ENCODE results near the gene DEFB129. TPM values are rescaled to one million over a fixed set of nuclear protein-coding genes. Genes with fewer than 3 reads are reported as not detected.

Gene DEFB129
- total and polyA plus RNA-seq, 4 donors: not detected

DNA sequence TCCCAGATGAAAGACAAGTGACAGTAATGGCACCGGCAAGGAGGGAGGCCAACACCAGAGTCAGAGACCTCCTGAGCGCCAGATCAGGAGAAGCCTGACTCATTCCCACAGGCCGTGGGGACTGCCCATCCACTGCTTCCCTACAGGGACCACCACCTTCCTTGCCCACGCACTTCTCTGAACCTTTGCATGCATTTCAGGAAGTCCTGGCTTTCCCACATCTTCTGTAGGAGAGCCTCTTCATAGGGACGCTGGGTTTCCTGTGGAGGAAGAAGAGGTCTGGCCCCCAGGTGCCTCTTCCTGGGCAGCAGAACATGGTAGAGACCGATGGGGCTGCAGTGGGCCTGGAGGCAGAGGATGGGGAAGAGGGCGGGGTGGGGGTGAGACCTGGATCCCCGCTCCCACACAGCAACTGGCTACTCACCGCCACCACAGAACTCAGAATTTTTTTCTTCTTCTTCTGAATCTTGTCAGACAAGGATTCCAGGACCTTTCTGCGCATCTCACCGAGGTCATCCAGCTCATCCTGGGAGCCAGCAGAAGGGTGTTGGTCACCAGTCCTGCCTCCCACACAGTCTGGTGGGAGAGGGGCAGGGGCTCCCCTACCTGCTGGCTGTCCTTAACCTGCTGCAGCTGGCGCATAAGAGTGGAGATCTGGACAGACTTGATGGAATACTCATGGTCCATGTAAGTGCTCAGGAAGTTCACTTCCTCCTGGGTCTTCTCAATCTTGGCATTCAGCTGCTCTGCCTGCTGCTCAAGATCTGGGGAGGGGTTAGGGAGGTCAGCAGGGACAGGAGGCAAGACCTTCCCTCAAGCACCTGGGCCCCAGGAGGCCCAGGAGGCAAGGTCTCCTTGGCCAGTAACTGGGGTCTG, 49.8 kb downstream of the DEFB129 start:
- Histone ChIP-seq H3K9me3 (ENCODE audit: control insufficient read depth in 4 of 4, low read length in 3 of 4) (no peaks in the 10 kb centered on the region), H3K4me3 (ENCODE audit: low read depth in 1 of 3, low read length in 3 of 3) (no peak overlapping the region), H3K27ac (ENCODE audit: low read depth in 1 of 2, low read length in 2 of 2) (no peak overlapping the region), H3K4me1 (ENCODE audit: control insufficient read depth in 4 of 4, insufficient read depth in 4 of 4, low read length in 3 of 4) (no peaks in the 10 kb centered on the region), H3K27me3 (ENCODE audit: control insufficient read depth in 4 of 4, insufficient read depth in 4 of 4, low read length in 3 of 4) (no peaks in the 10 kb centered on the region), H3K9ac (ENCODE audit: low read depth in 1 of 2, low read length in 2 of 2) (no peak overlapping the region), H3K36me3 (ENCODE audit: control insufficient read depth in 4 of 4, insufficient read depth in 3 of 4, low read depth in 1 of 4, low read length in 3 of 4) (peaks cover 0 to 20% (median 0%) of the 10 kb centered on the region in 4 donors)
- 95% methylated on average over 12 of the region's 12 CpGs for WGBS
- TF ChIP-seq YY1 (IDR thresholded peaks at IDR 0.05): no peak
- no peak for TF ChIP-seq RAD21 (IDR thresholded peaks at IDR 0.05)
- no peak for TF ChIP-seq HNF4A (conservative IDR thresholded peaks at IDR 0.05)
- TF ChIP-seq, protein P1, sequence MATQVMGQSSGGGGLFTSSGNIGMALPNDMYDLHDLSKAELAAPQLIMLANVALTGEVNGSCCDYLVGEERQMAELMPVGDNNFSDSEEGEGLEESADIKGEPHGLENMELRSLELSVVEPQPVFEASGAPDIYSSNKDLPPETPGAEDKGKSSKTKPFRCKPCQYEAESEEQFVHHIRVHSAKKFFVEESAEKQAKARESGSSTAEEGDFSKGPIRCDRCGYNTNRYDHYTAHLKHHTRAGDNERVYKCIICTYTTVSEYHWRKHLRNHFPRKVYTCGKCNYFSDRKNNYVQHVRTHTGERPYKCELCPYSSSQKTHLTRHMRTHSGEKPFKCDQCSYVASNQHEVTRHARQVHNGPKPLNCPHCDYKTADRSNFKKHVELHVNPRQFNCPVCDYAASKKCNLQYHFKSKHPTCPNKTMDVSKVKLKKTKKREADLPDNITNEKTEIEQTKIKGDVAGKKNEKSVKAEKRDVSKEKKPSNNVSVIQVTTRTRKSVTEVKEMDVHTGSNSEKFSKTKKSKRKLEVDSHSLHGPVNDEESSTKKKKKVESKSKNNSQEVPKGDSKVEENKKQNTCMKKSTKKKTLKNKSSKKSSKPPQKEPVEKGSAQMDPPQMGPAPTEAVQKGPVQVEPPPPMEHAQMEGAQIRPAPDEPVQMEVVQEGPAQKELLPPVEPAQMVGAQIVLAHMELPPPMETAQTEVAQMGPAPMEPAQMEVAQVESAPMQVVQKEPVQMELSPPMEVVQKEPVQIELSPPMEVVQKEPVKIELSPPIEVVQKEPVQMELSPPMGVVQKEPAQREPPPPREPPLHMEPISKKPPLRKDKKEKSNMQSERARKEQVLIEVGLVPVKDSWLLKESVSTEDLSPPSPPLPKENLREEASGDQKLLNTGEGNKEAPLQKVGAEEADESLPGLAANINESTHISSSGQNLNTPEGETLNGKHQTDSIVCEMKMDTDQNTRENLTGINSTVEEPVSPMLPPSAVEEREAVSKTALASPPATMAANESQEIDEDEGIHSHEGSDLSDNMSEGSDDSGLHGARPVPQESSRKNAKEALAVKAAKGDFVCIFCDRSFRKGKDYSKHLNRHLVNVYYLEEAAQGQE (IDR thresholded peaks at IDR 0.05): no peak
- TF ChIP-seq TAF1 (conservative IDR thresholded peaks at IDR 0.05): no peak
- TF ChIP-seq NR2F2 (IDR thresholded peaks at IDR 0.05): no peak
- no peak for TF ChIP-seq HNF4G (IDR thresholded peaks at IDR 0.05)
- no peak for TF ChIP-seq GABPA (IDR thresholded peaks at IDR 0.05 in 1 of 2, conservative IDR thresholded peaks at IDR 0.05 in 1 of 2)
- TF ChIP-seq JUND (IDR thresholded peaks at IDR 0.05): no peak
- TF ChIP-seq, protein P2, sequence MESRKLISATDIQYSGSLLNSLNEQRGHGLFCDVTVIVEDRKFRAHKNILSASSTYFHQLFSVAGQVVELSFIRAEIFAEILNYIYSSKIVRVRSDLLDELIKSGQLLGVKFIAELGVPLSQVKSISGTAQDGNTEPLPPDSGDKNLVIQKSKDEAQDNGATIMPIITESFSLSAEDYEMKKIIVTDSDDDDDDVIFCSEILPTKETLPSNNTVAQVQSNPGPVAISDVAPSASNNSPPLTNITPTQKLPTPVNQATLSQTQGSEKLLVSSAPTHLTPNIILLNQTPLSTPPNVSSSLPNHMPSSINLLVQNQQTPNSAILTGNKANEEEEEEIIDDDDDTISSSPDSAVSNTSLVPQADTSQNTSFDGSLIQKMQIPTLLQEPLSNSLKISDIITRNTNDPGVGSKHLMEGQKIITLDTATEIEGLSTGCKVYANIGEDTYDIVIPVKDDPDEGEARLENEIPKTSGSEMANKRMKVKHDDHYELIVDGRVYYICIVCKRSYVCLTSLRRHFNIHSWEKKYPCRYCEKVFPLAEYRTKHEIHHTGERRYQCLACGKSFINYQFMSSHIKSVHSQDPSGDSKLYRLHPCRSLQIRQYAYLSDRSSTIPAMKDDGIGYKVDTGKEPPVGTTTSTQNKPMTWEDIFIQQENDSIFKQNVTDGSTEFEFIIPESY (IDR thresholded peaks at IDR 0.05): no peak
- TF ChIP-seq, protein P3, sequence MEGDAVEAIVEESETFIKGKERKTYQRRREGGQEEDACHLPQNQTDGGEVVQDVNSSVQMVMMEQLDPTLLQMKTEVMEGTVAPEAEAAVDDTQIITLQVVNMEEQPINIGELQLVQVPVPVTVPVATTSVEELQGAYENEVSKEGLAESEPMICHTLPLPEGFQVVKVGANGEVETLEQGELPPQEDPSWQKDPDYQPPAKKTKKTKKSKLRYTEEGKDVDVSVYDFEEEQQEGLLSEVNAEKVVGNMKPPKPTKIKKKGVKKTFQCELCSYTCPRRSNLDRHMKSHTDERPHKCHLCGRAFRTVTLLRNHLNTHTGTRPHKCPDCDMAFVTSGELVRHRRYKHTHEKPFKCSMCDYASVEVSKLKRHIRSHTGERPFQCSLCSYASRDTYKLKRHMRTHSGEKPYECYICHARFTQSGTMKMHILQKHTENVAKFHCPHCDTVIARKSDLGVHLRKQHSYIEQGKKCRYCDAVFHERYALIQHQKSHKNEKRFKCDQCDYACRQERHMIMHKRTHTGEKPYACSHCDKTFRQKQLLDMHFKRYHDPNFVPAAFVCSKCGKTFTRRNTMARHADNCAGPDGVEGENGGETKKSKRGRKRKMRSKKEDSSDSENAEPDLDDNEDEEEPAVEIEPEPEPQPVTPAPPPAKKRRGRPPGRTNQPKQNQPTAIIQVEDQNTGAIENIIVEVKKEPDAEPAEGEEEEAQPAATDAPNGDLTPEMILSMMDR (IDR thresholded peaks at IDR 0.05; ENCODE audit: low read depth, low read length, missing input control): no peak
- TF ChIP-seq, protein P4, sequence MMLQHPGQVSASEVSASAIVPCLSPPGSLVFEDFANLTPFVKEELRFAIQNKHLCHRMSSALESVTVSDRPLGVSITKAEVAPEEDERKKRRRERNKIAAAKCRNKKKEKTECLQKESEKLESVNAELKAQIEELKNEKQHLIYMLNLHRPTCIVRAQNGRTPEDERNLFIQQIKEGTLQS (IDR thresholded peaks at IDR 0.05): no peak
- no peak for TF ChIP-seq FOXA2 (IDR thresholded peaks at IDR 0.05)
- DNase-seq (ENCODE audit: low spot score): peak; percentile 20

DNA sequence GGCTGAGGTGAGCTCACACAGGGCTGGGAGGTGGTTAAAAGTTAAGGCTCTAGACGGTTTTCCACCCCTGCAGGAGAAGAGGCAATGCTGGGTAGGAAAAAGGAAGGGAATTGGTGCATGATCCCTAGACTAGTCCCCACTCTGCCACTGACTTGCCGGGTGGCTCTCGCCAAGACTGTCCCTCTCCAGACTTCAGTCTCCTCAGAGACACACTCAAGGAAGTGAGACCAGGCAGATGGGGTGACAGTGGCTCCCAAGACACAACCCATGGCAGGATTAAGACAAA, 50.4 kb downstream of the DEFB129 start:
- Histone ChIP-seq H3K36me3 (ENCODE audit: control insufficient read depth in 4 of 4, insufficient read depth in 3 of 4, low read depth in 1 of 4, low read length in 3 of 4) (peaks cover 0 to 21% (median 0%) of the 10 kb centered on the region in 4 donors), H3K4me3 (ENCODE audit: low read depth in 1 of 3, low read length in 3 of 3) (no peak overlapping the region), H3K27me3 (ENCODE audit: control insufficient read depth in 4 of 4, insufficient read depth in 4 of 4, low read length in 3 of 4) (no peaks in the 10 kb centered on the region), H3K9me3 (ENCODE audit: control insufficient read depth in 4 of 4, low read length in 3 of 4) (no peaks in the 10 kb centered on the region), H3K4me1 (ENCODE audit: control insufficient read depth in 4 of 4, insufficient read depth in 4 of 4, low read length in 3 of 4) (no peaks in the 10 kb centered on the region), H3K27ac (ENCODE audit: low read depth in 1 of 2, low read length in 2 of 2) (no peak overlapping the region), H3K9ac (ENCODE audit: low read depth in 1 of 2, low read length in 2 of 2) (no peak overlapping the region)
- no peak for DNase-seq (ENCODE audit: low spot score)
- 67% methylated on average over 3 of the region's 3 CpGs for WGBS
- no peak for TF ChIP-seq EGR1 (IDR thresholded peaks at IDR 0.05; ENCODE audit: low read depth in 2 of 2)
- TF ChIP-seq, protein P2 (IDR thresholded peaks at IDR 0.05): no peak
- TF ChIP-seq NR2F2 (IDR thresholded peaks at IDR 0.05): no peak
- TF ChIP-seq, protein P3 (IDR thresholded peaks at IDR 0.05; ENCODE audit: low read depth, low read length, missing input control): no peak
- no peak for TF ChIP-seq TAF1 (conservative IDR thresholded peaks at IDR 0.05)
- TF ChIP-seq FOXA2 (IDR thresholded peaks at IDR 0.05): no peak
- no peak for TF ChIP-seq JUND (IDR thresholded peaks at IDR 0.05)
- no peak for TF ChIP-seq GABPA (IDR thresholded peaks at IDR 0.05 in 1 of 2, conservative IDR thresholded peaks at IDR 0.05 in 1 of 2)
- no peak for TF ChIP-seq HNF4A (conservative IDR thresholded peaks at IDR 0.05)
- TF ChIP-seq HNF4G (IDR thresholded peaks at IDR 0.05): no peak
- TF ChIP-seq, protein P4 (IDR thresholded peaks at IDR 0.05): no peak
- no peak for TF ChIP-seq RXRA (IDR thresholded peaks at IDR 0.05)

All from liver (tissue), 9 donors.